ENCODE results near the gene CCNB3. TPM values are rescaled to one million over a fixed set of nuclear protein-coding genes. Genes with fewer than 3 reads are reported as not detected.
"Not testable (repeated sequence)": the region's sequence is repeated elsewhere in the genome, so short reads cannot be mapped to it uniquely, and the experiment has no call there.

The CCNB3 gene
- total and polyA plus RNA-seq, 2 experiments from 2014 or later, result 0.04 TPM; not detected in 1

DNA sequence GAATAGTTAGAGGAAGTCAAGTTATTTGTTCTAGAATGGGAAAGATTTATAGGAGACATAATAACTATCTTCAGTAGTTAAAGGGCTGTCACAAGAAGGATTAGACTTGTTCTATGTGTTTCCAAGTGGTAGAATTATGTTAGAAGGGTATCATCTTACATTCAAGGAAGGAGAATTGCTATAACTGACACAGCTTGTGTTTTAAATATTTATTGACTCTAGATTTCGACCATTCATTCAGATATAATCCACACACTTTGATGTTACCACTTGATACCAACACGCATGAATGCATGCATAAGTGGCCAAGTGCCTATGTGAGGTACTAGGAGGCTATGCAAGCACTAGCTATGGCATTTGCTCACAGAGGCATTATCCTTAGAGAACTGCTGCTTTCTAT lies 122.7 kb downstream of the CCNB3 start:
- H3K4me3 ChIP-seq, result no peak overlapping the region
- TF ChIP-seq EZH2phosphoT487 (IDR thresholded peaks at IDR 0.05; ENCODE audit: insufficient read depth, low read depth) (no peak), EZH2 (IDR thresholded peaks at IDR 0.05; ENCODE audit: insufficient read depth, poor library complexity, severe bottlenecking) (no peak)
- no peak overlapping the region for H3K4me2 ChIP-seq (ENCODE audit: unreplicated experiment)
- no peaks in the 10 kb centered on the region for H3K4me1 ChIP-seq (ENCODE audit: insufficient read depth)
- no peaks in the 10 kb centered on the region for H3F3A ChIP-seq (ENCODE audit: insufficient read depth)
- H3K36me3 ChIP-seq (ENCODE audit: low read depth), result no peaks in the 10 kb centered on the region
- 19 to 20% methylated on average over 2 of the region's 2 CpGs for WGBS, 2 experiments (ENCODE audit: low coverage in 1 of 2, low lambda C conversion rate in 2 of 2, missing lambda C conversion rate in 2 of 2)
- in situ Hi-C loops (cut with MboI), result no loop called here
- no peak overlapping the region for H2AFZ ChIP-seq
- H4K20me1 ChIP-seq (ENCODE audit: insufficient read depth), result no peaks in the 10 kb centered on the region
- no peak overlapping the region for H3K27ac ChIP-seq
- H3K9me3 ChIP-seq (ENCODE audit: low read depth), result no peaks in the 10 kb centered on the region
- no peaks in the 10 kb centered on the region for H3K27me3 ChIP-seq (replicated peaks; ENCODE audit: insufficient read depth)
- no peak for DNase-seq
- H3K79me2 ChIP-seq (ENCODE audit: insufficient read depth), result no peaks in the 10 kb centered on the region
- no peaks in the 10 kb centered on the region for H3K9me2 ChIP-seq (ENCODE audit: insufficient read depth)
- H3K9ac ChIP-seq, result no peak overlapping the region

DNA sequence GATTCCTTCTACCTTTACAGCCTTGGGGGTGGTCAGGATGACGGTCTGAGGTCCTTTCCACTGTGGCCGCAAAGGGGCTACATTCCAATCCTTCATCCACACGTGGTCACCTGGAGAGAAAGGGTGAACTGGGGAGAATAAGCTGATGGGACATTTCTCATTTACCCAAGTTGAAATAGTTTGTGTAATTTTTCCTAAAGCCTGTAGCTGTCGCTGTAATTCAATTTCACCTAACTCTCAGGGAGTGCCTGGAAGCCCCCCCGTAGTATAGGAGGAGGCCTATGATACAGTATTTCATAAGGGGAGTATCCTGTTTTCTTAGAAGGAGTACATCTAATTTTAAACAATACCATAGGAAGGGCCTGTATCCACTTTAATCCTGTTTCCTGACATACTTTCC lies 128.1 kb downstream of the CCNB3 start:
- H3K9me2 ChIP-seq (ENCODE audit: insufficient read depth); H3K4me2 ChIP-seq (ENCODE audit: unreplicated experiment); H2AFZ ChIP-seq; H3K36me3 ChIP-seq (ENCODE audit: low read depth); H3K27ac ChIP-seq; H3K9me3 ChIP-seq (ENCODE audit: low read depth); H3K79me2 ChIP-seq (ENCODE audit: insufficient read depth); H3K27me3 ChIP-seq (replicated peaks; ENCODE audit: insufficient read depth); H3F3A ChIP-seq (ENCODE audit: insufficient read depth); H3K4me3 ChIP-seq; in situ Hi-C loops (cut with MboI); H3K9ac ChIP-seq; DNase-seq; H3K4me1 ChIP-seq (ENCODE audit: insufficient read depth); H4K20me1 ChIP-seq (ENCODE audit: insufficient read depth): not testable (repeated sequence)
- 18 to 38% methylated on average over 5 of the region's 5 CpGs for WGBS, 2 experiments (ENCODE audit: low coverage in 1 of 2, low lambda C conversion rate in 2 of 2, missing lambda C conversion rate in 2 of 2)

DNA sequence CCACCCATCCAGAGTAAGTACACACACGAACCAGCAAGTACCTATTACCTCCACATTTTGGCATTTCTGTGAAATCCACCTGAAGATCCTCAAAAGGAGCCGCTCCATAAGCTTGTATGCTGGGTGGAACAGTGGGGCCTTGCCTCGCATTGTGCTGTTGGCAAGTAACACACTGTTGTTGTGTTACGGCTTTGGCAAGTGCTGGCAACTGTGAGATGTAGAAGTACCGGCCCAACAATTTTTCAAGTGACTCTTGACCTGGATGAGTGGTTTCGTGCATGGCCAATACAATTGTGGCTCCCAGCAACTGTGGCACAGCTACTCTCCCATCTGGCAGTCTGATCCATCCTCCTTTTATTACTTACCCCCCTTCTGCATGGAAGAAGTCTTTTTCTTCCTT lies 128.7 kb downstream of the CCNB3 start:
- Histone ChIP-seq H3K4me2 (ENCODE audit: unreplicated experiment) (no peak overlapping the region), H4K20me1 (ENCODE audit: insufficient read depth) (no peaks in the 10 kb centered on the region), H3K36me3 (ENCODE audit: low read depth) (no peaks in the 10 kb centered on the region), H3K27me3 (replicated peaks; ENCODE audit: insufficient read depth) (no peaks in the 10 kb centered on the region), H3K4me1 (ENCODE audit: insufficient read depth) (no peaks in the 10 kb centered on the region), H3K9me2 (ENCODE audit: insufficient read depth) (no peaks in the 10 kb centered on the region), H3K4me3 (no peak overlapping the region), H3K79me2 (ENCODE audit: insufficient read depth) (no peaks in the 10 kb centered on the region), H3K27ac (no peak overlapping the region), H3K9ac (no peak overlapping the region), H3F3A (ENCODE audit: insufficient read depth) (no peaks in the 10 kb centered on the region), H3K9me3 (ENCODE audit: low read depth) (no peaks in the 10 kb centered on the region), H2AFZ (no peak overlapping the region)
- in situ Hi-C loops (cut with MboI), result no loop called here
- TF ChIP-seq EZH2phosphoT487 (IDR thresholded peaks at IDR 0.05; ENCODE audit: insufficient read depth, low read depth), result no peak
- no peak for TF ChIP-seq EZH2 (IDR thresholded peaks at IDR 0.05; ENCODE audit: insufficient read depth, poor library complexity, severe bottlenecking)
- 33 to 54% methylated on average over 5 to 6 of the region's 6 CpGs for WGBS, 2 experiments (ENCODE audit: low coverage in 1 of 2, low lambda C conversion rate in 2 of 2, missing lambda C conversion rate in 2 of 2)
- DNase-seq, result no peak

DNA sequence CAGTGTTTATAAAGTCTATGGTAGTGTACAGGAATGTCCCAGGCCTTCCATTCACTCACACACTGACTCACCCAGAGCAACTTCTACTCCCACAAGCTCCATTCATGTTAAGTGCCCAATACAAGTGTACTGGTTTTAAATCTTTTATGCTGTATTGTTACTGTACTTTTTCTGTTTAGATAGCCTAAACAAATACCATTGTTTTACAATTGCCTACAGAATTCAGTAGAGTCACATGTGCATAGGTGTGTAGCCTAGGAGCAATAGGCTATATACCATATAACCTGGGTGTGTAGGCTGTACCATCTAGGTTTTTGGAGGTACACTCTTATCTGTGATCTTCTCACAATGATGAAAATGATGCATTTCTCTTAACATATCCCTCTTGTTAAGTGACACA lies 139.4 kb downstream of the CCNB3 start:
- in situ Hi-C loops (cut with MboI), result no loop called here

DNA sequence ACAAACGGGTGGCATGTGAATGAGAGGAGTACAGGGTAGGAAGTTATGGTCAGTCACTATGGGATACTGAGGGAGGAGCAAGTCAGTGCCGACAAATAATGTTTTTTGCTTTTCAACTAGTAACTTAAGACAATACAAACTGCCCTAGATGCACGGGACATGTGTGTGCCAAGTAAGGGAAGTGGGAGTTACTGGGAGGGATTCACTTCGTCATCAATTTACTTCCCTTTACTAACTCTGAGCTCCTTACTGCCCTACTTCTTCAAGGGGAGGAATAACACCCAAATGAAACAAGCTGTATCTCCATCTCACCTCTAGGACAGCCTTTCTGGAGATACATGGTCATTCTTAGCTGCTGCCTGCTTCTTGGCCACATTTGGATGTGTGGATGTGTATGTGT lies 168.4 kb downstream of the CCNB3 start:
- Histone ChIP-seq H3F3A (ENCODE audit: insufficient read depth) (no peaks in the 10 kb centered on the region), H3K9me2 (ENCODE audit: insufficient read depth) (no peaks in the 10 kb centered on the region), H3K9me3 (ENCODE audit: low read depth) (no peaks in the 10 kb centered on the region), H3K79me2 (ENCODE audit: insufficient read depth) (no peaks in the 10 kb centered on the region), H3K4me3 (no peak overlapping the region), H2AFZ (no peak overlapping the region), H3K4me1 (ENCODE audit: insufficient read depth) (no peaks in the 10 kb centered on the region), H3K36me3 (ENCODE audit: low read depth) (no peaks in the 10 kb centered on the region), H3K27me3 (replicated peaks; ENCODE audit: insufficient read depth) (no peaks in the 10 kb centered on the region), H3K27ac (no peak overlapping the region), H3K4me2 (ENCODE audit: unreplicated experiment) (no peak overlapping the region), H4K20me1 (ENCODE audit: insufficient read depth) (no peaks in the 10 kb centered on the region), H3K9ac (no peak overlapping the region)
- WGBS, 2 experiments (ENCODE audit: low coverage in 1 of 2, low lambda C conversion rate in 2 of 2, missing lambda C conversion rate in 2 of 2), result 21 to 24% methylated on average over 4 of the region's 4 CpGs
- in situ Hi-C loops (cut with MboI), result no loop called here
- TF ChIP-seq EZH2phosphoT487 (IDR thresholded peaks at IDR 0.05; ENCODE audit: insufficient read depth, low read depth) (no peak), EZH2 (IDR thresholded peaks at IDR 0.05; ENCODE audit: insufficient read depth, poor library complexity, severe bottlenecking) (no peak)
- DNase-seq, result no peak

More for the DNA sequence above, 139.4 kb downstream of the CCNB3 start:
- Histone ChIP-seq H3K4me1 (ENCODE audit: insufficient read depth) (no peaks in the 10 kb centered on the region), H3K36me3 (ENCODE audit: low read depth) (no peaks in the 10 kb centered on the region), H3K79me2 (ENCODE audit: insufficient read depth) (no peaks in the 10 kb centered on the region), H2AFZ (no peak overlapping the region), H3K9me2 (ENCODE audit: insufficient read depth) (no peaks in the 10 kb centered on the region), H3K27me3 (replicated peaks; ENCODE audit: insufficient read depth) (no peaks in the 10 kb centered on the region), H4K20me1 (ENCODE audit: insufficient read depth) (no peaks in the 10 kb centered on the region), H3K4me3 (no peak overlapping the region), H3K9me3 (ENCODE audit: low read depth) (no peaks in the 10 kb centered on the region), H3F3A (ENCODE audit: insufficient read depth) (no peaks in the 10 kb centered on the region), H3K27ac (no peak overlapping the region), H3K9ac (no peak overlapping the region), H3K4me2 (ENCODE audit: unreplicated experiment) (no peak overlapping the region)
- no peak for DNase-seq
- TF ChIP-seq EZH2 (IDR thresholded peaks at IDR 0.05; ENCODE audit: insufficient read depth, poor library complexity, severe bottlenecking) (no peak), EZH2phosphoT487 (IDR thresholded peaks at IDR 0.05; ENCODE audit: insufficient read depth, low read depth) (no peak)

Measured in GM23248 (cell line).